AG09319 (cell line): ENCODE results near the gene ETS2.

Source experiments
- DNase-seq: peaks from one replicate; pipeline ENCODE4 v3.0.0-alpha.2; 2010; ENCODE audit warnings: low read depth; ENCODE audit errors: extremely low read depth
- TF ChIP-seq, protein P1 (sequence below): IDR thresholded peaks from 2 replicates; pipeline ENCODE4 v1.5.1; 2011; ENCODE audit warnings: low read depth, mild to moderate bottlenecking, inconsistent platforms, low read length, moderate library complexity

ETS2 gene

DNA sequence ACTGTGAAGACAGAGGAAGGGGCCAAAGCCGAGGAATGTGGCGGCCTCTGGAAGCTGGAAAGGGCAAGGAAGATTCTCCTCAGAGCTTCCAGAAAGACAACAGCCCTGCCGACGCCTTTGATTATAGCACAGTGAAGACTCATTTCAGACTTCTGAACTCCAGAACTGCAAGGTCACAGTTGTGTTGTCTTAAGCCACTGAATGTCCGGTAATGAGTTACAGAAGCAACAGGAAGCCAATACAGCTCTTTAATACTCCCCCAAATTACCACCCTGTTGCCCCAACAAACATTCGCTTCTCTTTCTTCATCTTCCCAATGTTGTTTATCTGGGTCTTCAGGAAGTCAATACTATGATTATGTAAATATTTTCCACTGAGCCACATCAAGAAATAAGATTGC is 44.0 kb downstream of the ETS2 start:
- TF ChIP-seq, protein P1, sequence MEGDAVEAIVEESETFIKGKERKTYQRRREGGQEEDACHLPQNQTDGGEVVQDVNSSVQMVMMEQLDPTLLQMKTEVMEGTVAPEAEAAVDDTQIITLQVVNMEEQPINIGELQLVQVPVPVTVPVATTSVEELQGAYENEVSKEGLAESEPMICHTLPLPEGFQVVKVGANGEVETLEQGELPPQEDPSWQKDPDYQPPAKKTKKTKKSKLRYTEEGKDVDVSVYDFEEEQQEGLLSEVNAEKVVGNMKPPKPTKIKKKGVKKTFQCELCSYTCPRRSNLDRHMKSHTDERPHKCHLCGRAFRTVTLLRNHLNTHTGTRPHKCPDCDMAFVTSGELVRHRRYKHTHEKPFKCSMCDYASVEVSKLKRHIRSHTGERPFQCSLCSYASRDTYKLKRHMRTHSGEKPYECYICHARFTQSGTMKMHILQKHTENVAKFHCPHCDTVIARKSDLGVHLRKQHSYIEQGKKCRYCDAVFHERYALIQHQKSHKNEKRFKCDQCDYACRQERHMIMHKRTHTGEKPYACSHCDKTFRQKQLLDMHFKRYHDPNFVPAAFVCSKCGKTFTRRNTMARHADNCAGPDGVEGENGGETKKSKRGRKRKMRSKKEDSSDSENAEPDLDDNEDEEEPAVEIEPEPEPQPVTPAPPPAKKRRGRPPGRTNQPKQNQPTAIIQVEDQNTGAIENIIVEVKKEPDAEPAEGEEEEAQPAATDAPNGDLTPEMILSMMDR, result no peak
- DNase-seq, result no peak

DNA sequence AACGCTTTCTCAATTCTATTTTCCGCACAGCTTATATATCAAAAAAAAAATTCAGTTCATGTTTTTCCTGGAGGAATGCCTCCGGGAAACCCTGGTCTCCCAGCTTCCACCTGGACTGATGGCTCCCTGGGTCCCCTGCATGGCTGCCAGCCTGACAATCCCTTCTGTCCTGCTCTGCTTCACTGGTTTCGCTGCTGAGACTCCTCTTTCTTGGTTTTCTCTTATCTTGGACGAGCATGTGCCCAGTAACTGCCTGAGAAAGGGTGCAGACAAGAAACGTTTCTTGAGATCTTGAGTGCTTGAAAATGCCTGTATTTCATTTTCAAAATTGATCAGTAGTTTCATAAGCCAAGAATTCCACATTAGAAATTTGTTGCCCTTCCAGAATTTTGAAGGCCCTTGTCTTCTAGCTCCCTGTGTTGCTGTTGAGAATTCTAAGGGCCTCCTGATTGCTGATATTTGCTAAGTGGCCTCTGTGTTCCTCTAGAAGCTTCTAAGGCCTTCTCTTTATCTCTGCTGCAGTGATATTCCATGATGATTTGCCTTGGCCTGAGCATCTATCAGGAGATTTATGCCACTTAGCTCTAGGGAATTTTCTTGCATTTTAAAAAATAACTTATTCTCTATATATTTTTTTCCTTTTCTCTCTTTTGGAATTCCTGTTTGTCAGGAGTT is 44.7 kb downstream of the ETS2 start:
- TF ChIP-seq, protein P1, result no peak
- no peak for DNase-seq

DNA sequence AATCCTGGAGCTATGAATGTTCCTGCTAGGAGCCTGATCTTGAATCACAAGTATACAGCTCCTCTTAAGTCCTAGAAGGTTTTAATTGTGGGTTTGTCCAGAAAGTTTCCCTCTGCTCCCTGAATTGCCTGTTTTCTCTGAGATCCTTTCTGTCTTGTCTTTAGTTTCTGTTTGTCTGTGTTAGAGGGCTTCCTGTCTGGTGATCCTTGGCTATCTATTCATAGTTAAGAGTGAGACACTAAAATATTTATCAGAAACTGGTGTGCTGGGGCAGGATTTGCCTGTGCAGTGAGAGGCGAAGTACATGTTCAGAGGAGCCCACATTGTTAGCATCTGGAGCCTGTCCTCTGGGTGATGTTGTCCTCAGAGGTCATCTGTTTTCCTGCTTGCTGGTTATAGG is 45.4 kb downstream of the ETS2 start:
- TF ChIP-seq, protein P1, result no peak
- no peak for DNase-seq

DNA sequence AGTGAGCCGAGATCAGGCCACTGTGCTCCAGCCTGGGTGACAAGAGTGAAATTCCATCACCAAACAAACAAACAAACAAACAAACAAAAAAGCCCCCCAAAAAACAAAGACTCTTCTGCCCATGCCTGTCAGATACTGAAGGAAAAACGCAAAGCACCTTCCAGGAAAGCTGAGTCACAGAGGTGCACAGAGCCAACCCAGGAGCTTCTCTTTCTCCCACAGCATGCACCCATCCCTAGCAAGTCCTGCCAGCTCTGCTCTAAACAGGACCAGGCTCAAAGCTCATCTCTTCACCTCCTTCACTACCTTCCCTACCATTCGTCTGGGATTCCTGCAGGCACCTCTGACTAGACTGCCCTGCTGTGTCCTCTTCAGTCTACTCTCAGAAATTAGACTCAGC is 46.5 kb downstream of the ETS2 start:
- DNase-seq, result no peak

DNA sequence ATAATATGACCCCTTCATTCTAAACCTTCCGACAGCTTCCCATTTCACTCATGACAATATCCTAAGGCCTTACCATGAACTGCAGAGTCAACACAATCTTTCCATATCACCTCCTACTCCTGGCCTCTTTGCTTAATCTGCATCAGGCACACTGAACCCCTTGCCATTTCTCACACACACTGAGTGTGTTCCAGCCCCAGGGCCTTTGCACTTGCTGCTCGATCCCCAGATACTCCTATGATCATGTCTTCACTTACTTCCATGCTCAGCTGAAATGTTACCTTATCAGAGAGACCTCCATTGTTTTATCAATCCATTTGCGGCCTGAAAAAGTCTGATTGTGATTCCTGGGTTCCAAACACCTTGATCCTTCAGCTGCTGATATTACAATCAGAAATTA is 47.0 kb downstream of the ETS2 start:
- TF ChIP-seq, protein P1, result no peak
- DNase-seq, result no peak

More for the DNA sequence above, 46.5 kb downstream of the ETS2 start:
- TF ChIP-seq, protein P1, result no peak

DNA sequence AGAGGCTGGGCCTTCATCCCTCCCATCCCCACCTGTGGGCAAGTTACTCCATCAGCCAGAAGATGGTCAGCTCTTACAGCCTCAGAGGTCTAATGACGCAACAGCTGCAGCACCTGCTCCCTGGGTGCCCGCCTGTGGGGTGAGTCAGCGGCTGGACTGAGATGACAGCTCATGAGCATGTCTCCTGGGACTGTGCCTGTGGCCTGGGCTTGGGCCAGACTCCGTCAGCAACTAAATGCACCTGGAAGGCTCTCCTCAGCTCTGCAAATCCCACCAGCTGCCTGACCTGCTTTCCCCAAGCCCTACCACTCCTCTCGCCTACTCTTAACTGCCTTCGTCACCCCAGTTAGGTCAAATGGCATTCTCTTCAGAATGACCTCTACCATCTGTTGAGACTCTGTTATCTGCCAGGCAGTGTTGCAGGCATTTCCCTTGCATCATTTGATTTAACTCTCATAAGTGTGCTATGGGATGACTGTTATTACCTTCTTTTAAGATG is 47.7 kb downstream of the ETS2 start:
- TF ChIP-seq, protein P1, result no peak
- no peak for DNase-seq

DNA sequence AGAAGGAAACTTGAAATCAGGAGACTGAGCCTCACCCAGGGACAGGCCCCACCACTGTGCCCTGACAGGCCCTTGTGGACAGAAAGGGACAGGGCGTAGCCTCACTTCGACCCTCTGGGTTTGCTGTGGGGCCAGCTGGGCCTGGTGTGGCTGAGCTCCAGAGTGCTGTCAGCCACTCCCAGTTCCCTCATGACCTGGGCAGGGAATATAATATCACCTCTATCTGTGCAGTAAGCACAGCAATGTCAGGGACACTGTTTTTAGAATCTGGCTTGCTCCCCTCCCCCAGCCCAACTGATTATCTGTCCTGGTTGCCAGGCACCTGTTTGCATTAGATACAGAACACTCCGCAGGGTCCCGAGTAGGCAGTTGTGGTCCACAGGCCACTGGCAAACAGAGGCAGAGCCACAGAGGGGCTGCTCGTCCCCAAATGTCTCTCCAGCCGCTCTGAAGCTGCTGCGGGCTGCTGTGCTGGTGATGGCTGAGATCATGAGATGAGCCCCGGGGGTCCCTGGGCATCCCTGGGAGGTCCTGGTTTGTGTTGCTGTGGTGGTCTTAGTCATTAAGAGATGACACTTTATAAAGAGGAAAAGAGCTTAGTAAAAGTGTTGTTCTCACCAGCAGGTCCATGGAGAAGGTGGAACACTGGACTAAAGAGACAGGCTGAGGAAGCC is 51.6 kb downstream of the ETS2 start:
- no peak for DNase-seq
- TF ChIP-seq, protein P1, result no peak
